Ecto neural progenitor cell (in vitro differentiated cells): ENCODE measurements around the gene CDC34.

Source experiments
- DNase-seq: peaks from one replicate; pipeline ENCODE4 v3.0.0-alpha.2; 2018; ENCODE audit warnings: low spot score

The CDC34 gene

DNA sequence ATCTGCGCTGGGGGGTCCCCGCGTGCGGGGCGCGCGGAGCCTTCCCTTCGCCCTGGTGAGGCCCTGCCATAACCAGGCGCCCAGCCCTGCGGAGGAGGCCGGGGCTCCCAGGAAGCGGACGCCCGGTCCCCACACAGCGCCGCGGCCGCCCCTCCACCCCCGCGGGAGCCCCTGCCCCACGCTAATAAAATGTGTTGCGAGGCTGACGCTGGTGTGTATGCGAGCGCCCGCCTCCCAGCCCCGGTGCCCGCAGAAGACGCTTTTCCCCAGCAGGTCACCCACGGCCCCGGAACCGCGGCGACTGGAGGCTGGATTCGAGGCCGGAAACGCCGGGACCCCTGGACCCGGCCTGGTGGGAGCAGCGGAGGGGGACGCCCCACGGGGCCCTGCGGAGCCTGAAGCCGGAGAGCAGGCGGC, 12.1 kb upstream of the CDC34 start:
- no peak for DNase-seq

GRCh38 chr19:522726-523125, 8.8 kb upstream of the CDC34 start:
- no peak for DNase-seq

DNA sequence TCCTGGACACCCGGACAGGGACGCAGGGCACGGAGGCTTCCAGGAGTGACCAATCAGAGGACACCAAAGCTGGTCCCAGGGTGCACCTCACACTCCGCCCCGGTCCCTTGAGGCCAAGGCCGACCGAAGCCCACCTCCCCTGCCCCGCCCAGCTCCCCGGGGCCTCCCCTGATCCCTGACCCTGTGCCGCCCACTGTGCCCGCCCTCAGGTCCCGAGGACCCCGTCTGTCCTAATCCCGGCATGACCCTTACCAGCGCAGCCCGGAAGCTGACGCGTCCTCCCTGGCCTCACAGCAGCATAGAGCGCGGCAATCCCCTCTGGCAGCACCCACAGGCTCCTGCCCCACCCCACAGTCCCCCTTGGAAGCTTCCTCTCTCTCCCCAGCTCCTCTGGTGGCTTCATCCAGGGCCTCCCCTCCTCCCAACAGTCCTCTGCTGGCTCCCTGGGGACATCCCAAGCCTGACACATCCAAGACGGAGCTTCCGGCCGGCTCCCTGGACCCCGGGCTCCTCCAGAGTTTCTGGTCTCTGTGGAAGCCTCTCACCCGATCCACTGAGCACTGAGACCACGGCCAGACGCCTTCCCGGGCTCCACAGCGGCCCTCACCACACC, 7.4 kb upstream of the CDC34 start:
- DNase-seq, result no peak

- DNase-seq, result no peak
Measured at GRCh38 chr19:525029-525428, 6.5 kb upstream of the CDC34 start.

DNA sequence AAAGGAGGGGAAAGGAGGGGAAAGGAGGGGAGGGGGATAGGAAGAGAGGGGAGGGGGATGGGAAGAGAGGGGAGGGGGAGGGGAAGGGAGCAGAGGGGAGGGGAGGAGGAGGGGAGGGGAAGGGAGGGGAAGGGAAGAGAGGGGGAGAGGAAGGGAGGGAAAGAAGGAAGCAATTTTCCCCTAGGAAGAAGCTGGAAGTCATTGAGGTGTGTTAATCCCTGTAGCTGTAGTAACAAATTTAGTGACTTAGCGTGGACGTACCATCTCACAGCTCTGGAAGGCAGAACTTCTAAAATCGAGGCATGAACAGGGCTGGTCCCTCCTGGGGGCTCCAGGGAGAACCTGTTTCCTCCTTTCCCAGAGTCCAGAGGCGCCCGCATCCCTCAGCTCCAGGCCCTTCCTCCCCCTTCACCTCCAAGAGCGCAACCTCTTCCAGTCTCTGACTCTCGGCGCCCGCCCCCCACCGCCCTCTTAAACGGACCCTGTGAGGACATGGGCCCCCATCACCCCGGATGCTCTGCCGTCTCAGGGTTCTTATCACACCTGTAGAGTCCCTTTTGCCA, 5.6 kb upstream of the CDC34 start:
- no peak for DNase-seq

- no peak for DNase-seq
Measured at GRCh38 chr19:530134-531008, 1.2 kb upstream of the CDC34 start.

DNA sequence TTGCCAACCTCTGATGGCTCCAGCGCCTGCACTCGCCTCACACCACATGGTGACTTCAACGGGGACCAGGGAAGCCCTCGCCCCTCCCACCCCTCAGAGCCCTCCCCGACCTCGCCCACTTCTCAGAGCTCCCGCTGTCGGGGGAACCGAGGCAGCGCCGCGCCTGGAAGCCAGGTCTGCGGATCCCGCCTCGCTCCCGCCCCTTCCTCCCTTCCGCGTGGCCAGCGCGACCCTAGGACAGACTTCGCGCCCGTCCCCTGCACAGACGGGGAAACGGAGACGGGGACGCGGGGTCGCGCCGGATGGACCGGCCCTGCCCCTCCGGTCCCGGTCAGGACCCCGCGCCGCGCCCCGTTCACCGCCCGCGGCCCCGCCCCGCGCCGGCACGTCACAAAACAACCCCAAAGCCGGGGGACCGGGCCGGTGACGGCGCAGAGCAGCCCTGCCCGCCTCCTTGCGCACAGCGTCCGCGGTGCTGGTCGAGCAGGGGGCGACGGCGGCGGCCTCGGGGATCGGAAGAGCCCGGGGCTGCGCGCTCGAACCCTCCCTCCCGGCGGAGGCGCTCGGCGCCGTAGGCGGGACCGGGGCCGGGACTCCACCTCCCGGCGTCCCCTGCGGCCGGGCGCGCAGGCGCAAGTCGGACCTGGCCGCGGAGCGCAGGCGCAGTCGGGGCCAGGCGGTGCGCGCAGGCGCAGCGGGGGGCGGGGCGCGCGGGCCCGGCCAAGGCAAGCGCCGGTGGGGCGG, 379 bp upstream of the CDC34 start:
- peak; percentile 93 for DNase-seq

DNA sequence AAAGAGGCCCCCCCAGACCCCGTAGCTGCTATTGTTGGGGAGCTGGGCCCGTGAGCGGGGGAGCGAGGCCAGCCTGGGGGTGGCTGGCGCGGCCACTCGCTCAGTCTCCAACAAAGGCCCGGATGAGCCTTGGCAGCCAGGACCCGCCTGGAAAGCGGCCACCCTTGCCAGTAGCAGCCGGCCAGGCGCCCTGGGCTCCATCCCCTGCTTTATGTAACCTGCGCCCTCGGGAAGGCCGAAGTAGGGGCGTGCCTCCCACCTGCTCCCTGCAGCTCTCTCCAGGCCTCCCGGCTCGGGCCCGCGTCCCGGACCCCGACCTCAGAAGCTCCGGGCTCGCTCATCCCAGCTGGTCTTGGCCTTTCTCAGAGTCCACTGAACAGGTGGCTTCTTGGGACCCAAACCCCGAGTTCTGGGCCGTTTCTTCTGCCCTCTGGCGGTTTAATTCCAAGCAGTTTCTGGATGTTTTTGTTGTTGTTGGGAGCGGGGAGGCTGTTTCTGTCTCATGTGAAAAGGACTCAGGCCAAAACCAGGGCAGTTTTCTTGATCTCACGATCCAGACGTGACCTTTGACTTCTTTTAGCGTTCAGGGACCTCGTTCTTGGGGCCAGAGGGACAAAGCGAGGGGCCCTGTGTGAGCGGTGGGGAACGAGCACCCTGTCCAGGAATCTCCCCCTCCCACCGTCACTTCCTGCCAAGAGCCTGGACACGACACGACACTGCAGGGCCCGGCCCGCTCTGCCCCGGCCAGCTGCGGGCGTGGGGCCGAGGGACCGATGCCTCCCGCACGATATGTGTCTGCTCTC, 1.2 kb downstream of the CDC34 start:
- DNase-seq, result peak; percentile 79

DNA sequence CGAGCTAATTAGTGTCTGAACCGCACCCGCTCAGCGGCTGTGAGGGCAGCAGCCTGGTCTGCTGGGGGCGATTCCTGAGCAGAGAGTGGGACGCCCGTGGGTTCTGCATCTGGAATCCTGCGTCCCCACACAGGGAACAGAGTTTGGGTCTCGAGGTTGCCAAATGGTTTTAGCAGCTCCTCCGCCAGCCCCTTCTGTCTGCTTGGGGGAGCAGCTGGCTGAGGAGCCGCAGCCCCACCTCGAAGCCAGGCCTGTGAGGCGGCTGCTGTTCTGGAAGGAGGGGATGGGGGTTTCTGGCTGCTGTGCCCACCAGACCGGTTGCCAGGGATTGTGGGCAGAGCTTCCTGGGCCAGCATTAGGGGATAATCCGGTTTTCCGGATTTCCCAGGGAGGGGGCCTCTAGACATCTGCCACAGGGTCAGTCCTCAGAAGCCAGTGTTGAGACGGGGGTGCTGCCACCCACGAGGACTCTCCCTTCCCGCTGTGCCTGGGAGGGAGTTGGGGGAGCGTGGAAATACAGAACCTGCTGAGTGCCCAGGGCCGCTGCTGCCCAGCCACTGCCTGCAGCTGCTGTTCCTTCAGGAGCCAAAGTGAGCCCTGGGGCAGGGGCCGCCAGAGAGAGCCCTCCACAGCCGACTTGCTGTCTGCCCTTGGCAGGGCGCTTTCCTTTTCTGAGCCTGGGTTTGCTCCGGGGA, 2.0 kb downstream of the CDC34 start:
- DNase-seq, result no peak

- DNase-seq, result no peak
Measured at GRCh38 chr19:534088-534487, 2.5 kb downstream of the CDC34 start.

DNA sequence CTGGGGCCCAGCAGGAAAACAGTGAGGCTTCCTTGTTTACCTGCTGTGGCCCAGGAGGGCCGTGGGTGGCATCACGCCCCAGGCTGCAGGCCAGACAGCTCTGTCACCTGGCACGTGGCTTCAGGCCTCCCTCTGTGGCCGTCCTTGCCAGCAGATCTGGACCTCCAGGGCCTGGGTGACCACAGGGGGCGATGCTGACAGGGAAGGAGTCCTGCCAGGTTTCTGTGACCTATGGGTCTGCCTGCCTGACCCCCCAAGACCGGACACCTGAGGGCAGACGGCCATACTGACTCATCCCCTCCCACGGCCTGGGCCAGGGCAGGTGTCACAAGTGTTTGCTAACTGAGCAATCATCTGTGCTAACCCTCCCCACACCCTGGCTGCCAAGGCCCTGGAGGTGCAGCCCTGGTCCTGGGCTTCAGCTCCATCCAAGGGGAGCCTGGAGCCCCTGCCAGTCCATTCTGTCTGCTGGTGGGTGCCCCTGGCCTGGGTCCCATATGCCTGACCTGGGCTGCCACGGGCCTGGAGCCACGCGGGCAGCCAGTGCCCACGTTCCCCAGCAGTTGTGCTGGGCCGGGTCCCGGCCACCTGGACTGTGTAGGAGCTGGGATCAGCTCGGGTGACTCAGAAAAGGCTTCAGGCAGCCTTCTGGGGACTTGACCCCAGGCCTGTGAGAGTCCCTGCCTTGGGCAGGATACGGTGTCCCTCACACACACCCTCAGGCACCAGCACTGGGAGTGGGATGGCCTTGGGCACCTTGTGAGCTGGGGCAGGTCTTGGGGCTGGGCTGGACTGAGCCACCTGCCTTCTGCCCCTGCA, 3.7 kb downstream of the CDC34 start:
- no peak for DNase-seq

DNA sequence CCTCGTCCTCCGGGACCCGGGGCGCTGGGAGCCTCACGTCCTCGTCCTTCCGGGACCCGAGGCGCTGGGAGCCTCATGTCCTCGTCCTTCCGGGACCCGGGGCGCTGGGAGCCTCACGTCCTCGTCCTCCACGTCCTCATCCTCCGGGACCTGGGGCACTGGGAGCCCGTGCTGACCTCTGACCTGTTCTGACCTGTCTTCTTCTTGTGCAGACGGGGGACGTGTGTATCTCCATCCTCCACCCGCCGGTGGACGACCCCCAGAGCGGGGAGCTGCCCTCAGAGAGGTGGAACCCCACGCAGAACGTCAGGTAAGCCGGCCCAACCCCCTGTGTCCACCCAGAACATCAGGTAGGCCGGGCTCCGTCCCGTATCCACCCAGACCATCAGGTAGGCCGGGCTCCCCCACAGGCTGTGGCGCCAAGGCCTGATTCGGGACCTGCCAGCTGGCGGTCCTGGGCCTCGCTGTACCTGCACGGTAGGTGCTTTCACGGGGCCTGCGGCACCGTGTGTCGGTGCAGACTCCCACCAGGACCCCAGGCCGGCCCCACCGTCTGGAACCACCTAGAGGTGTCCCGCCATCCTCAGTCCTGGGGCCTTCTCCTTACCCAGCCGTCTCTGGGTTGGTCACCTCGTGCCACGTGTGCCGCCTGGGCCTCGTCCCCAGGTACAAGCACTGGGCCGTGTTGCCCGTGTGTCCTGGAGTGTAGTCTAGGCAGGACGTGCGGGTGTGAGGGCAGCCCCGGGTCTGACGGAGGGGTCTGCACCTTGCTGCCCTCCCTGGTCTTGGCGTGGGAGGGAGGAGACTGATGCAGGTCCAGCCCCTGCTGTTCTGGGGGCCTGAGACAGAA, 4.7 kb downstream of the CDC34 start:
- no peak for DNase-seq

DNA sequence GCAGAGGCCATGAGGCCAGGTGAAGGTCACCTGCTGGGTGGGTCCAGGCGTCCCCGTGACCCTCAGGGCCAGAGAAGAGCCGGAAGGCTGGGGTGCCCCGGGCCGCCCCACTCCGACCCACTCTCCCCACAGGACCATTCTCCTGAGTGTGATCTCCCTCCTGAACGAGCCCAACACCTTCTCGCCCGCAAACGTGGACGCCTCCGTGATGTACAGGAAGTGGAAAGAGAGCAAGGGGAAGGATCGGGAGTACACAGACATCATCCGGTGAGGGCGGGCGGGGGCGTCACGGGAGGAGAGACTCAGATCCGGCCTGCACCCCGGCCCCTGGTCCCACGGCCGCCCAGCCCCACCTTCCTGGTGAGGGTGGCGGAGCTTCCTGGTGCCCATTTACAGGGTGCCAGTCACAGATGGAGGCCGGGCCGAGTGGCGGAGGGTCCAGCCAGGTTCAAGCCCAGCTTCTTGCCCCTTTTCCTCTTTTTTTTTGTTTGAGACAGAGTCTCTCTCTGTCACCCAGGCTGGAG, 5.4 kb downstream of the CDC34 start:
- no peak for DNase-seq

DNA sequence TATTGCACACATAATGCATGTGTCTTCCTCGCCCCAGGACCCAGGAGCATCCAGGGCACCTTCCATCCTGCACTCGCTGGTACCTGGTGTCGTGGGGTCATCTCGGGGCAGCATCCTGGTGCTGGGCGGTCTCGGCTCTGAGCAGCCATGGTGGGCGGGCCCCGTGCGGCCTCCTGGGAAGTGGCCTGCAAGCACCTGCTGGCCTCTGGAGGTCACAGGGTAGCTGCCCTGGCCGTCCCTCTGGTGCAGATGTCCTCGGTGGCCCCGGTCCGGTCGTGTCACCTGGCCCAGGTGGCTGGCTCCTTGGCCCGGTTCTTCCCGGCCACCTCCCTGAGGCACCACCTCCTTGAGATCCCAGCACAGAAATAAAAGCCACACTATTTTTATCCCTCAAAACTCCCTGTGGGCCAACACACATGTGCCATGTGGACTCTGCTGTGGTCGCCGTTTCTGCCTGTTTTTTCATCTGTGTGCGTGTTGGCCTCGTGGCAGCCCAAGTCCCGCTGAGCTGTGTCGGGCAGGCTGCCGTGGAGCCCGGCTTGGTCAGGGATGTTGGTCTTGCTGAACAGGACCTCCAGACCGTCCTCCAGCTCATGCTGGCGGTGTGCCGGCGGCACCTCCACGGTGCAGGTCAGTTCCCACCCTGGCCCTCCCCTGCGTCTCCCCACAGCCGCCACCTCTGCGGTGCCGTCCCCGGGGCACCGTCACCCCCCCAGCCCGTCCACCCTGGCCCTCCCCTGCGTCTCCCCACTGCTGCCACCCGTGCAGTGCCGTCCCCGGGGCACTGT, 7.3 kb downstream of the CDC34 start:
- DNase-seq, result no peak

DNA sequence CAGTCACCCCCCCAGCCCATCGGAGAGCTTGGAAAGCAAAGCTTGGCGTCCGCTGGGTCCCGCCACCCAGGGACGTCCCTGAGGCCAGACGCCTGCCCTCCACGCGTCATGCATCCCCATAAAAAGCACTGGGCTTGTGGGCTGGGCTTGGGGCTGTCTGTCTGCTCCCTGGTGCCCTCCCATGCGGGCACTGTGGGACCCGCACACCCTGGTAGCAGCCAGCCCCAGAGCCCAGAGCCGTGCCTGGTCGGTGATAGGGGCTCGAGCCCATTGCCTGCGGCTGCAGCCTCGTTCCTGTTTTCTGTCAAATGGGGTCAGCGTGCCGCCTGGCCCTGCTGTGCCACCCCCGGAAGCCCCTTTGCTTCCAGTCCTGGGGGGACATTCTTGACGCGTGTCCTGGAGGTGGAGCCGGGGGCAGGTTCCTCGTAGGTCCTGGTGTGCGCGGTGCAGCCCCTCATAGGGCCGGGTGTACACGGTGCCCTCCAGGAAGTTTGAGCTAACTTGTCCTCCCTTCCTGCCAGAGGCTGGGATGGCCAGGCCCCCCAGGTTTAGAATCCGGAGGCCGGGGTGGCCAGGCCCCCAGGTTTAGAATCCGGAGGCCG, 8.0 kb downstream of the CDC34 start:
- DNase-seq, result no peak

DNA sequence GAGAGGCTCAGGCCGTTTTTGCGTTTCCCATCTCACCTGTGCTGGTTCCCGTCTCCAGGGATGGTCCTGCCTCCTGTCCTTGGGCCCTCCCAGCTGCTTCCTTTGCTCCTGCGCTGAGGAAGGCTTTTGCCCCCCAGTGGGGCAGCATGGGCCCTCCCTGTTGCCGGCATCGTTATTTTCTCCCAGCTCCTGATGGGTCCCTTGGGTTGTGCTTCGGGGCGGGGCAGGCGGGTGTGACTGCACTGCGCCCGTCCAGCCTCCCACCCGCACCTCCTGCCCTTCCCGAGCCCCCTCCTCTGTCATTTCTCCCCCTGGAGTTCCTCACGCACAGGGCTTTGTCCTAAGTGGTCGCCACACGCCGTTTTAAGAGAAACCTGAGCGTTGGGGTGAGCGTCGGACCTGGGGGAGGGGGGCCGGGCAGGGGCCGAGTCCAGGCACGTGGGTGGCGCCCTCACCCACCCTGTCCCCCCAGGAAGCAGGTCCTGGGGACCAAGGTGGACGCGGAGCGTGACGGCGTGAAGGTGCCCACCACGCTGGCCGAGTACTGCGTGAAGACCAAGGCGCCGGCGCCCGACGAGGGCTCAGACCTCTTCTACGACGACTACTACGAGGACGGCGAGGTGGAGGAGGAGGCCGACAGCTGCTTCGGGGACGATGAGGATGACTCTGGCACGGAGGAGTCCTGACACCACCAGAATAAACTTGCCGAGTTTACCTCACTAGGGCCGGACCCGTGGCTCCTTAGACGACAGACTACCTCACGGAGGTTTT, 9.5 kb downstream of the CDC34 start:
- no peak for DNase-seq

DNA sequence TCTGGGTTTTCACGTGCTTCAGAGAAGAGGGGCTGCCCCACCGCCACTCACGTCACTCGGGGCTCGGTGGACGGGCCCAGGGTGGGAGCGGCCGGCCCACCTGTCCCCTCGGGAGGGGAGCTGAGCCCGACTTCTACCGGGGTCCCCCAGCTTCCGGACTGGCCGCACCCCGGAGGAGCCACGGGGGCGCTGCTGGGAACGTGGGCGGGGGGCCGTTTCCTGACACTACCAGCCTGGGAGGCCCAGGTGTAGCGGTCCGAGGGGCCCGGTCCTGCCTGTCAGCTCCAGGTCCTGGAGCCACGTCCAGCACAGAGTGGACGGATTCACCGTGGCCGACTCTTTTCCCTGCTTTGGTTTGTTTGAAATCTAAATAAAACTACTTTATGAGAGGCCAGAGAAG, 10.1 kb downstream of the CDC34 start:
- no peak for DNase-seq
